Measurements from ENCODE around the gene SKIDA1. TPM values are rescaled to one million over a fixed set of nuclear protein-coding genes. Genes with fewer than 3 reads are reported as not detected.

The SKIDA1 gene
- total RNA-seq, 1 experiment from 2014 or later: 0.34 TPM

DNA sequence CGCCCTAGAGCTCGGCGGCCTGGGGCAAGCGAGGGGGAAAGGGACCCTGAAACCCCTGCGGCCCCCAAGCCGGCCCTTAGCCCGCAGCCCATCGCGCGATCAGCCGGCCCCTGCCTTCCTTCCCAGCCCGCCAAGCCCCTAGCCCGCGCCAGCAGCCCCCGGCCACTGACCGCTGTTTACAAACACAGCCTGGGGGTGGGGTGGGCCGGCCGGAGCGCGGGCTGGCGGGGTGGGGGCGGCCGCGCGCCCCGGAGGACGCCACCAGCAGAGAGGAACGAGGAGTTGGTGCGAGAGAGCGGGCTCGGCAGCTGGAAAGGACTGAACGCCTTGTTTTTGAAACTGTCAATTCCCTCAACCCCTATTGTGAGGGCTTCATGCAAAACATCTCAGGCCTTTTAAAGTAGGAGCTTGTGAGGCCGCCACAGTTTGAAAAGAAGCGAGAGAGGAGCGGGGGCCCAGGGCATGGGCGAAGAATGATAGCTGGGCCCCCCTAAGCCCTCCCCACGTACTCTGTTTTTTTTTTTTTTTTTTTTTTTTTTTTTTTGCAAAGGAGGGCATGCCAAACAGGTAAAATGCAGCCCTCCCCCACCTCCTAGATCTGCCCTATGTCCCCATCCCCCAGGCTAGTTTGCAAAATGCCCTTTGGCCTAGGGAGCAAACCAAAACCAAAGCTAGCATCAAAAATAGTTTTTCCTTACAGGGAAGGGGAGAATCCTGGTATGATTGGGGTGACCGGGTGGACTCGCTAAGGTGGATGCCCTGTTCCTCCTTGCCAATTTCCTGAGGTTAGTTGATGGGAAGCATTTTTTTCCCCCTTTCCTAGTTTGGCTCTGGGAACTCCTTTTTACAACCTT is 15.0 kb downstream of the SKIDA1 start:
- no peaks in the 10 kb centered on the region for H3K9me3 ChIP-seq (ENCODE audit: control insufficient read depth in 1 of 2, insufficient read depth in 1 of 2, low read depth in 1 of 2, low read length in 2 of 2)
- H3K27me3 ChIP-seq (ENCODE audit: insufficient read depth, low read length): no peaks in the 10 kb centered on the region
- H3K79me2 ChIP-seq (ENCODE audit: insufficient read depth, low read length): no peaks in the 10 kb centered on the region
- no peak overlapping the region for H3K9ac ChIP-seq (ENCODE audit: low read length)
- H3K36me3 ChIP-seq (ENCODE audit: control insufficient read depth in 1 of 2, insufficient read depth in 2 of 2, low read length in 2 of 2): no peaks in the 10 kb centered on the region
- no peak overlapping the region for H2AFZ ChIP-seq (ENCODE audit: low read depth, low read length, poor library complexity, severe bottlenecking)
- H3K27ac ChIP-seq (ENCODE audit: low read depth, low read length): no peak overlapping the region
- no peak for DNase-seq (ENCODE audit: low read depth, low spot score)
- no TSS peak for BruUV-seq (replicated peaks)
- ChIA-PET POLR2A (interaction anchor here (0.7 kb wide), 1 partner anchor 29 kb away, joined by 3 read pairs; no protein-coding TSS in a partner anchor), RAD21 (ENCODE audit: low non-redundant PET in 1 of 2, low total read pairs in 2 of 2, uncharacterized antibody in 2 of 2, unreplicated experiment in 2 of 2) (no interaction called here), CTCF (no interaction called here)
- ATAC-seq: no peak
- no peak overlapping the region for H3K4me2 ChIP-seq (ENCODE audit: low read length)
- H3K4me3 ChIP-seq (replicated peaks in 1 of 2; ENCODE audit: low read depth in 1 of 2, low read length in 2 of 2): no peak overlapping the region
- intact Hi-C loops (cut with micrococcal nuclease): no loop called here
- no peaks in the 10 kb centered on the region for H3K4me1 ChIP-seq (ENCODE audit: control insufficient read depth in 1 of 2, insufficient read depth in 2 of 2, low read length in 2 of 2)
- no peaks in the 10 kb centered on the region for H4K20me1 ChIP-seq (ENCODE audit: insufficient read depth)
- no peak for TF ChIP-seq RAD21 (IDR thresholded peaks at IDR 0.05; ENCODE audit: low read depth)
- no peak for TF ChIP-seq FOSL1 (IDR thresholded peaks at IDR 0.05; ENCODE audit: low read depth)
- no peak for TF ChIP-seq ELF1 (IDR thresholded peaks at IDR 0.05; ENCODE audit: borderline replicate concordance, low read depth)
- TF ChIP-seq POLR2A (IDR thresholded peaks at IDR 0.05; ENCODE audit: borderline replicate concordance, extremely low read depth, insufficient read depth, insufficient read length): no peak
- TF ChIP-seq, protein P1, sequence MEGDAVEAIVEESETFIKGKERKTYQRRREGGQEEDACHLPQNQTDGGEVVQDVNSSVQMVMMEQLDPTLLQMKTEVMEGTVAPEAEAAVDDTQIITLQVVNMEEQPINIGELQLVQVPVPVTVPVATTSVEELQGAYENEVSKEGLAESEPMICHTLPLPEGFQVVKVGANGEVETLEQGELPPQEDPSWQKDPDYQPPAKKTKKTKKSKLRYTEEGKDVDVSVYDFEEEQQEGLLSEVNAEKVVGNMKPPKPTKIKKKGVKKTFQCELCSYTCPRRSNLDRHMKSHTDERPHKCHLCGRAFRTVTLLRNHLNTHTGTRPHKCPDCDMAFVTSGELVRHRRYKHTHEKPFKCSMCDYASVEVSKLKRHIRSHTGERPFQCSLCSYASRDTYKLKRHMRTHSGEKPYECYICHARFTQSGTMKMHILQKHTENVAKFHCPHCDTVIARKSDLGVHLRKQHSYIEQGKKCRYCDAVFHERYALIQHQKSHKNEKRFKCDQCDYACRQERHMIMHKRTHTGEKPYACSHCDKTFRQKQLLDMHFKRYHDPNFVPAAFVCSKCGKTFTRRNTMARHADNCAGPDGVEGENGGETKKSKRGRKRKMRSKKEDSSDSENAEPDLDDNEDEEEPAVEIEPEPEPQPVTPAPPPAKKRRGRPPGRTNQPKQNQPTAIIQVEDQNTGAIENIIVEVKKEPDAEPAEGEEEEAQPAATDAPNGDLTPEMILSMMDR (IDR thresholded peaks at IDR 0.05 in 2 of 3, conservative IDR thresholded peaks at IDR 0.05 in 1 of 3; ENCODE audit: borderline replicate concordance in 1 of 3, insufficient read depth in 1 of 3, low read depth in 2 of 3, low read length in 2 of 3): no peak
- no peak for TF ChIP-seq POLR2AphosphoS5 (IDR thresholded peaks at IDR 0.05; ENCODE audit: low read depth, low read length)
- TF ChIP-seq CBX3 (IDR thresholded peaks at IDR 0.05; ENCODE audit: low read depth): no peak
- no peak for TF ChIP-seq TCF7L2 (IDR thresholded peaks at IDR 0.05; ENCODE audit: borderline replicate concordance, extremely low read depth, insufficient read depth, insufficient read length)
- no peak for TF ChIP-seq ZNF274 (IDR thresholded peaks at IDR 0.05; ENCODE audit: low read depth, low read length)
- TF ChIP-seq, protein P2, sequence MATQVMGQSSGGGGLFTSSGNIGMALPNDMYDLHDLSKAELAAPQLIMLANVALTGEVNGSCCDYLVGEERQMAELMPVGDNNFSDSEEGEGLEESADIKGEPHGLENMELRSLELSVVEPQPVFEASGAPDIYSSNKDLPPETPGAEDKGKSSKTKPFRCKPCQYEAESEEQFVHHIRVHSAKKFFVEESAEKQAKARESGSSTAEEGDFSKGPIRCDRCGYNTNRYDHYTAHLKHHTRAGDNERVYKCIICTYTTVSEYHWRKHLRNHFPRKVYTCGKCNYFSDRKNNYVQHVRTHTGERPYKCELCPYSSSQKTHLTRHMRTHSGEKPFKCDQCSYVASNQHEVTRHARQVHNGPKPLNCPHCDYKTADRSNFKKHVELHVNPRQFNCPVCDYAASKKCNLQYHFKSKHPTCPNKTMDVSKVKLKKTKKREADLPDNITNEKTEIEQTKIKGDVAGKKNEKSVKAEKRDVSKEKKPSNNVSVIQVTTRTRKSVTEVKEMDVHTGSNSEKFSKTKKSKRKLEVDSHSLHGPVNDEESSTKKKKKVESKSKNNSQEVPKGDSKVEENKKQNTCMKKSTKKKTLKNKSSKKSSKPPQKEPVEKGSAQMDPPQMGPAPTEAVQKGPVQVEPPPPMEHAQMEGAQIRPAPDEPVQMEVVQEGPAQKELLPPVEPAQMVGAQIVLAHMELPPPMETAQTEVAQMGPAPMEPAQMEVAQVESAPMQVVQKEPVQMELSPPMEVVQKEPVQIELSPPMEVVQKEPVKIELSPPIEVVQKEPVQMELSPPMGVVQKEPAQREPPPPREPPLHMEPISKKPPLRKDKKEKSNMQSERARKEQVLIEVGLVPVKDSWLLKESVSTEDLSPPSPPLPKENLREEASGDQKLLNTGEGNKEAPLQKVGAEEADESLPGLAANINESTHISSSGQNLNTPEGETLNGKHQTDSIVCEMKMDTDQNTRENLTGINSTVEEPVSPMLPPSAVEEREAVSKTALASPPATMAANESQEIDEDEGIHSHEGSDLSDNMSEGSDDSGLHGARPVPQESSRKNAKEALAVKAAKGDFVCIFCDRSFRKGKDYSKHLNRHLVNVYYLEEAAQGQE (IDR thresholded peaks at IDR 0.05; ENCODE audit: low read depth): no peak
- TF ChIP-seq EZH2phosphoT487 (IDR thresholded peaks at IDR 0.05; ENCODE audit: borderline replicate concordance): no peak
- TF ChIP-seq EGR1 (IDR thresholded peaks at IDR 0.05; ENCODE audit: low read depth): no peak
- TF ChIP-seq CEBPB (IDR thresholded peaks at IDR 0.05; ENCODE audit: low read depth): no peak
- TF ChIP-seq ZFX (IDR thresholded peaks at IDR 0.05): no peak
- no peak for TF ChIP-seq SIN3A (IDR thresholded peaks at IDR 0.05; ENCODE audit: low read depth)
- H3K9me2 ChIP-seq (ENCODE audit: insufficient read depth): no peaks in the 10 kb centered on the region
